HepG2 (cell line): Measurements from ENCODE around the gene POU2F1. TPM values are rescaled to one million over a fixed set of nuclear protein-coding genes. Genes with fewer than 3 reads are reported as not detected.

ENCODE experiments used
- ATAC-seq: fragments of 200-7000 bp; cut with Tn5 transposase; 3 replicates; pipeline ENCODE4 v1.9.1; 2020; ENCODE audit warnings: mild to moderate bottlenecking, moderate library complexity
- BruUV-seq: library from RNA; stranded (reverse); fragments of 400-500 nt; replicated peaks from 2 replicates; lab custom pipeline; 2021; lab: Mats Ljungman, UMichigan
- CTCF ChIA-PET: fragments of 300-600 bp; formaldehyde crosslinking; extraction: SDS; loops from one replicate; lab custom pipeline; 2021; ENCODE audit warnings: low total read pairs, inconsistent platforms, low intra/inter-chr PET ratio; lab: Yijun Ruan, JAX
- POLR2A ChIA-PET: fragments of 350-600 bp; sonication (Branson Sonifier 250); formaldehyde crosslinking; loops from one replicate; lab custom pipeline; 2020; ENCODE audit warnings: antibody characterized with exemption, inconsistent platforms; lab: Yijun Ruan, JAX
- DNase-seq: peaks from one replicate; pipeline ENCODE4 v3.0.0-alpha.2; 2015; ENCODE audit warnings: low spot score
- FAIRE-seq: peaks from 3 replicates; lab custom pipeline; 2011; peaks lifted over from hg19 to GRCh38; lab: Jason Lieb, UNC
- H2AFZ ChIP-seq: one replicate; pipeline ENCODE4 v1.6.1; 2011; ENCODE audit warnings: low read length, inconsistent platforms
- H3K27ac ChIP-seq: fragments of 300-600 bp; 3 replicates; pipeline ENCODE4 v1.8.0; 2011; ENCODE audit warnings: mixed run types, mild to moderate bottlenecking, mixed read lengths, low read length, inconsistent platforms; ENCODE audit not compliant: insufficient read depth; ENCODE audit errors: extremely low read length
- H3K27me3 ChIP-seq, 2 experiments: fragments of 200-600 bp in 1 of 2; 2 replicates in 1 of 2; 3 replicates in 1 of 2; pipeline versions ENCODE4 v1.6.0 to v1.8.0; 2011; ENCODE audit warnings: low read length in 2 of 2, mild to moderate bottlenecking in 2 of 2, moderate library complexity in 2 of 2, inconsistent platforms in 1 of 2; ENCODE audit not compliant: insufficient read depth in 2 of 2, control insufficient read depth in 1 of 2
- H3K36me3 ChIP-seq, 2 experiments: fragments of 200-600 bp in 1 of 2; replicated peaks in 1 of 2; 2 replicates in 1 of 2; 3 replicates in 1 of 2; pipeline versions ENCODE4 v1.5.1 to v1.8.0; 2011; ENCODE audit warnings: low read length in 2 of 2, inconsistent platforms in 1 of 2; ENCODE audit not compliant: insufficient read depth in 2 of 2, control insufficient read depth in 1 of 2
- H3K4me1 ChIP-seq: 2 replicates; pipeline ENCODE4 v1.5.1; 2012; ENCODE audit warnings: low read length, inconsistent platforms; ENCODE audit not compliant: insufficient read depth
- H3K4me2 ChIP-seq: 2 replicates; pipeline ENCODE4 v1.6.0; 2011; ENCODE audit warnings: low read depth, low read length, inconsistent platforms
- H3K4me3 ChIP-seq, 3 experiments: fragments of 200-600 bp in 1 of 3; sonication (generic), shearing (Covaris generic) in 1 of 3; replicated peaks in 1 of 3; 2 replicates each; pipeline ENCODE4 v1.5.1; 2011 to 2016; ENCODE audit warnings: low read length in 3 of 3, inconsistent platforms in 2 of 3, low read depth in 2 of 3, mild to moderate bottlenecking in 2 of 3, control low read depth in 1 of 3, mixed read lengths in 1 of 3; ENCODE audit not compliant: insufficient read depth in 1 of 3
- H3K79me2 ChIP-seq: one replicate; pipeline ENCODE4 v1.6.1; 2011; ENCODE audit warnings: low read length, inconsistent platforms; ENCODE audit not compliant: insufficient read depth
- H3K9ac ChIP-seq: 2 replicates; pipeline ENCODE4 v1.6.0; 2011; ENCODE audit warnings: mild to moderate bottlenecking, low read depth, low read length, inconsistent platforms; ENCODE audit not compliant: insufficient read depth
- H3K9me3 ChIP-seq: 2 replicates; pipeline ENCODE4 v1.5.1; 2012; ENCODE audit warnings: mild to moderate bottlenecking, low read length
- H4K20me1 ChIP-seq: 2 replicates; pipeline ENCODE4 v1.6.0; 2011; ENCODE audit warnings: inconsistent platforms, mild to moderate bottlenecking, low read length, moderate library complexity; ENCODE audit not compliant: insufficient read depth
- ELF3 ChIP-seq: IDR thresholded peaks from 2 replicates; pipeline ENCODE4 v1.6.1; 2016; ENCODE audit warnings: missing genetic modification reagents, missing compliant biosample characterization
- EZH2 ChIP-seq: conservative IDR thresholded peaks from 2 replicates; pipeline ENCODE4 v1.6.1; 2012; ENCODE audit warnings: mild to moderate bottlenecking, low read depth, low read length, moderate library complexity
- GTF2F1 ChIP-seq: fragments of 150-350 bp; IDR thresholded peaks from 2 replicates; pipeline ENCODE4 v1.6.1; 2014; ENCODE audit warnings: low read length
- NR2C2 ChIP-seq: sonication (generic); formaldehyde crosslinking; IDR thresholded peaks from 2 replicates; pipeline ENCODE4 v1.4.0; 2020; ENCODE audit warnings: missing genetic modification reagents, mild to moderate bottlenecking, moderate library complexity, borderline replicate concordance
- PTBP1 ChIP-seq: fragments of 200-400 bp; formaldehyde crosslinking; IDR thresholded peaks from 2 replicates; pipeline ENCODE4 v1.6.1; 2018; ENCODE audit warnings: low read length, low read depth; ENCODE audit not compliant: poor library complexity, severe bottlenecking
- RARG ChIP-seq: sonication (generic); formaldehyde crosslinking; IDR thresholded peaks from 2 replicates; pipeline ENCODE4 v1.4.0; 2020; ENCODE audit warnings: low read depth, mild to moderate bottlenecking, missing genetic modification reagents
- RBM39 ChIP-seq: fragments of 200-400 bp; formaldehyde crosslinking; IDR thresholded peaks from one replicate; pipeline ENCODE4 v1.6.1; 2018; ENCODE audit warnings: antibody characterized with exemption, mild to moderate bottlenecking, low read depth, low read length; ENCODE audit not compliant: poor library complexity, severe bottlenecking
- SOX6 ChIP-seq, 2 experiments: fragments of 450-650 bp in 1 of 2; sonication (generic) in 1 of 2; formaldehyde crosslinking in 1 of 2; IDR thresholded peaks; 2 replicates each; pipeline versions ENCODE4 v1.4.0 to v1.6.1; 2017 to 2020; ENCODE audit warnings: antibody characterized with exemption in 1 of 2, mild to moderate bottlenecking in 1 of 2, missing genetic modification reagents in 1 of 2
- TAF1 ChIP-seq: sonication (generic); formaldehyde crosslinking; IDR thresholded peaks from 2 replicates; pipeline ENCODE4 v1.4.0; 2020; ENCODE audit warnings: missing genetic modification reagents
- ZNF230 ChIP-seq: sonication (generic); formaldehyde crosslinking; IDR thresholded peaks from 2 replicates; pipeline ENCODE4 v1.4.0; 2020; ENCODE audit warnings: mild to moderate bottlenecking, missing genetic modification reagents
- ZNF567 ChIP-seq: sonication (generic); formaldehyde crosslinking; IDR thresholded peaks from 2 replicates; pipeline ENCODE4 v1.8.1; 2023; ENCODE audit warnings: mild to moderate bottlenecking, missing genetic modification reagents, borderline replicate concordance
- ZNF589 ChIP-seq: sonication (generic); formaldehyde crosslinking; conservative IDR thresholded peaks from 2 replicates; pipeline ENCODE4 v1.8.0; 2022; ENCODE audit warnings: mild to moderate bottlenecking, moderate library complexity, missing genetic modification reagents
- ZNF772 ChIP-seq: sonication (generic); formaldehyde crosslinking; IDR thresholded peaks from 2 replicates; pipeline ENCODE4 v1.5.0; 2020; ENCODE audit warnings: mild to moderate bottlenecking, missing genetic modification reagents
- ZNF773 ChIP-seq: sonication (generic); formaldehyde crosslinking; IDR thresholded peaks from 2 replicates; pipeline ENCODE4 v1.4.0; 2020; ENCODE audit warnings: missing genetic modification reagents, borderline replicate concordance
- WGBS: methylation state at CpG from one replicate; pipeline ENCODE4 v1.1.6; 2017; ENCODE audit warnings: low lambda C conversion rate; 5-methylcytosine and 5-hydroxymethylcytosine counted together
- in situ Hi-C: cut with HindIII; loops from 2 replicates; pipeline ENCODE4 v1.10.0; 2017; ENCODE audit warnings: low pct_unique_long_range_greater_than_20kb; ENCODE audit not compliant: extremely low pct_ligation_motif_present
- intact Hi-C: fragments of 100-400 bp; cut with micrococcal nuclease; formaldehyde crosslinking; loops from one replicate; pipeline ENCODE4 v1.10.0; 2022; ENCODE audit not compliant: unreplicated experiment
- polyA plus RNA-seq, 8 experiments: library from polyadenylated mRNA; depleted of rRNA in 3 of 8; stranded (reverse) in 7 of 8; unstranded in 1 of 8; fragments of >200 nt; fragmentation: Illumina TruSeq in 4 of 8; extraction: Trizol in 4 of 8; gene quantifications; 2 replicates each; pipeline versions ENCODE4 v1.2.1 to v1.2.3, GENCODE V29; 2011 to 2016; ENCODE audit warnings: low read depth in 4 of 8, missing spikeins in 1 of 8, mixed read lengths in 1 of 8; ENCODE audit not compliant: insufficient read depth in 1 of 8
- total RNA-seq, 5 experiments: library from RNA; depleted of rRNA; stranded (reverse); fragments of >200 nt; fragmentation: Illumina TruSeq; extraction: Trizol; gene quantifications; 2 replicates each; pipeline ENCODE4 v1.2.3, GENCODE V29; 2016; ENCODE audit warnings: low read depth in 1 of 5
- TF ChIP-seq, protein P1 (sequence below): sonication (generic); formaldehyde crosslinking; IDR thresholded peaks from 2 replicates; pipeline ENCODE4 v1.8.1; 2023; ENCODE audit warnings: mild to moderate bottlenecking, missing genetic modification reagents
- TF ChIP-seq, protein P2 (sequence below): sonication (generic); formaldehyde crosslinking; IDR thresholded peaks from 2 replicates; pipeline ENCODE4 v1.9.0; 2021; ENCODE audit warnings: missing genetic modification reagents, borderline replicate concordance
- TF ChIP-seq, protein P3 (sequence below): sonication (generic); formaldehyde crosslinking; IDR thresholded peaks from 2 replicates; pipeline ENCODE4 v1.8.1; 2023; ENCODE audit warnings: mild to moderate bottlenecking, missing genetic modification reagents

Gene POU2F1
- total and polyA plus RNA-seq, 2 of the 13 experiments (the other 11 are each of a cell fraction or from before 2014, with no cell fraction given) = 10.2 to 13.0 TPM

DNA sequence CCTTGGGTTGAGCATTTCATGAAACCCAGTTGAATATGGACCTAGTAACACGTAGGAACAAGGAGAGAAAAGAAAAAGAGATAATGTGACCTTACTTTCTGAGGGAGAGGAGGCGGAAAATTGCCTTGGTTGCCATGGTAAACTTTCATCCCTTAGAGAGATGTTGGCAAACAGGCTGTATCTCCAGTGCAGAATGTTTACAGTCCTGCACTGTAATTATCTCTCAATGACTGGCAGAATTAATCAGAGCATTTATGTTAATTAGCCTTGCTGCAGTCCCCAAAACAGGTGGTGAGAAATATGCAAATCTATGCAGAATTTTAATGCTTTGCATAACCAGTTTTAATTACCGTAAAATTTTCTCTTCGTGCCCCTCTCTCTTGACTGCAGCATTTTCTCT is 150.3 kb downstream of the POU2F1 start (continued):
- no peak for TF ChIP-seq NR2C2 (CRISPR knock-in tag)
- no peak for TF ChIP-seq EZH2
- no peak for TF ChIP-seq SOX6 (IDR thresholded peaks at IDR 0.05)
- TF ChIP-seq SOX6 (CRISPR knock-in tag; IDR thresholded peaks at IDR 0.05) = no peak
- TF ChIP-seq ZNF230 (CRISPR knock-in tag) = no peak

DNA sequence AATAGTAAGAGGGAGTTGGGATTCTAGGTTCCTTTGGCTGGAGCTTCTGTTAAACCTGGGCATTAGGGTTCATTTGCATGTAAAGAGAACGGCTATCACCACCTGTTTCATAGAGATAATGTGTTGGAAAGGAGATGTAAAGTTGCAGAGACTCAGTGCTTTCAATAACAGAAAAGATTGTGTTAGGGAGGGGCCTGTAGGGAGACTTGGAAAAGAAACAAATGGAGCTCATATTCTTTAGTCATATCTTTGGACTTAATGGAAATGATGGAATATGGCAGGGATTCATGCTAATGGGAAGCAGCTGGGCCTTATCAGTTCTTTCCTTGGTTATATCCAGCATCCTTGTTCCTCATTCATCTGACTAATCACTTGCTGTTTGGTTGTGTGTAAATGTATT is 152.7 kb downstream of the POU2F1 start:
- Histone ChIP-seq H3K4me3 (no peak overlapping the region), H3K4me1 (no peaks in the 10 kb centered on the region), H4K20me1 (no peaks in the 10 kb centered on the region), H2AFZ (no peak overlapping the region), H3K9me3 (no peaks in the 10 kb centered on the region), H3K4me2 (no peak overlapping the region), H3K27ac (no peak overlapping the region), H3K9ac (no peak overlapping the region), H3K36me3 (peaks cover 1 to 10% of the 10 kb centered on the region in 2 experiments; a peak in 3 of 5 replicates), H3K27me3 (no peaks in the 10 kb centered on the region; a peak in 1 of 5 replicates), H3K79me2 (no peaks in the 10 kb centered on the region)
- POLR2A ChIA-PET = no interaction called here
- in situ Hi-C loops (no loop called here), intact Hi-C loops (no loop called here)
- no peak for ATAC-seq
- no TSS peak for BruUV-seq
- no peak for FAIRE-seq
- no peak for DNase-seq
- WGBS = 100% methylated on average over 1 of the region's 1 CpG
- CTCF ChIA-PET = no interaction called here
- no peak for TF ChIP-seq ZNF589 (CRISPR knock-in tag)
- TF ChIP-seq, protein P1, sequence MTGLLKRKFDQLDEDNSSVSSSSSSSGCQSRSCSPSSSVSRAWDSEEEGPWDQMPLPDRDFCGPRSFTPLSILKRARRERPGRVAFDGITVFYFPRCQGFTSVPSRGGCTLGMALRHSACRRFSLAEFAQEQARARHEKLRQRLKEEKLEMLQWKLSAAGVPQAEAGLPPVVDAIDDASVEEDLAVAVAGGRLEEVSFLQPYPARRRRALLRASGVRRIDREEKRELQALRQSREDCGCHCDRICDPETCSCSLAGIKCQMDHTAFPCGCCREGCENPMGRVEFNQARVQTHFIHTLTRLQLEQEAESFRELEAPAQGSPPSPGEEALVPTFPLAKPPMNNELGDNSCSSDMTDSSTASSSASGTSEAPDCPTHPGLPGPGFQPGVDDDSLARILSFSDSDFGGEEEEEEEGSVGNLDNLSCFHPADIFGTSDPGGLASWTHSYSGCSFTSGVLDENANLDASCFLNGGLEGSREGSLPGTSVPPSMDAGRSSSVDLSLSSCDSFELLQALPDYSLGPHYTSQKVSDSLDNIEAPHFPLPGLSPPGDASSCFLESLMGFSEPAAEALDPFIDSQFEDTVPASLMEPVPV (CRISPR knock-in tag) = no peak
- TF ChIP-seq ZNF772 (CRISPR knock-in tag) = no peak
- TF ChIP-seq ZNF773 = no peak
- TF ChIP-seq ZNF567 (CRISPR knock-in tag) = no peak
- TF ChIP-seq RBM39 = no peak
- TF ChIP-seq GTF2F1 = no peak
- TF ChIP-seq ELF3 = no peak
- no peak for TF ChIP-seq PTBP1
- TF ChIP-seq TAF1 (CRISPR knock-in tag) = no peak
- TF ChIP-seq RARG (CRISPR knock-in tag) = no peak
- TF ChIP-seq, protein P2, sequence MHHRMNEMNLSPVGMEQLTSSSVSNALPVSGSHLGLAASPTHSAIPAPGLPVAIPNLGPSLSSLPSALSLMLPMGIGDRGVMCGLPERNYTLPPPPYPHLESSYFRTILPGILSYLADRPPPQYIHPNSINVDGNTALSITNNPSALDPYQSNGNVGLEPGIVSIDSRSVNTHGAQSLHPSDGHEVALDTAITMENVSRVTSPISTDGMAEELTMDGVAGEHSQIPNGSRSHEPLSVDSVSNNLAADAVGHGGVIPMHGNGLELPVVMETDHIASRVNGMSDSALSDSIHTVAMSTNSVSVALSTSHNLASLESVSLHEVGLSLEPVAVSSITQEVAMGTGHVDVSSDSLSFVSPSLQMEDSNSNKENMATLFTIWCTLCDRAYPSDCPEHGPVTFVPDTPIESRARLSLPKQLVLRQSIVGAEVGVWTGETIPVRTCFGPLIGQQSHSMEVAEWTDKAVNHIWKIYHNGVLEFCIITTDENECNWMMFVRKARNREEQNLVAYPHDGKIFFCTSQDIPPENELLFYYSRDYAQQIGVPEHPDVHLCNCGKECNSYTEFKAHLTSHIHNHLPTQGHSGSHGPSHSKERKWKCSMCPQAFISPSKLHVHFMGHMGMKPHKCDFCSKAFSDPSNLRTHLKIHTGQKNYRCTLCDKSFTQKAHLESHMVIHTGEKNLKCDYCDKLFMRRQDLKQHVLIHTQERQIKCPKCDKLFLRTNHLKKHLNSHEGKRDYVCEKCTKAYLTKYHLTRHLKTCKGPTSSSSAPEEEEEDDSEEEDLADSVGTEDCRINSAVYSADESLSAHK (CRISPR knock-in tag) = no peak
- TF ChIP-seq, protein P3, sequence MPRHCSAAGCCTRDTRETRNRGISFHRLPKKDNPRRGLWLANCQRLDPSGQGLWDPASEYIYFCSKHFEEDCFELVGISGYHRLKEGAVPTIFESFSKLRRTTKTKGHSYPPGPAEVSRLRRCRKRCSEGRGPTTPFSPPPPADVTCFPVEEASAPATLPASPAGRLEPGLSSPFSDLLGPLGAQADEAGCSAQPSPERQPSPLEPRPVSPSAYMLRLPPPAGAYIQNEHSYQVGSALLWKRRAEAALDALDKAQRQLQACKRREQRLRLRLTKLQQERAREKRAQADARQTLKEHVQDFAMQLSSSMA (CRISPR knock-in tag) = no peak
